ENCODE measurements around the gene FDPS.

- TF ChIP-seq POLR2A (IDR thresholded peaks at IDR 0.05; ENCODE audit: low read depth, low read length) (no peak), TAF1 (IDR thresholded peaks at IDR 0.05; ENCODE audit: borderline replicate concordance, low read depth, low read length) (no peak)
Measured at GRCh38 chr1:155294520-155295182, 14.0 kb upstream of the FDPS start.
